Measurements from ENCODE around the gene LIX1. TPM values are rescaled to one million over a fixed set of nuclear protein-coding genes. Genes with fewer than 3 reads are reported as not detected.
"Not testable (repeated sequence)": the region's sequence is repeated elsewhere in the genome, so short reads cannot be mapped to it uniquely, and the experiment has no call there.

LIX1 gene
- total RNA-seq, 1 donor from 2014 or later = not detected

GRCh38 chr5:97089149-97089801 lies 53.1 kb downstream of the LIX1 start:
- H3K4me1 ChIP-seq = no peaks in the 10 kb centered on the region
- intact Hi-C loops (cut with DNase I) = no loop called here
- no peaks in the 10 kb centered on the region for H3K36me3 ChIP-seq
- no peak for DNase-seq (ENCODE audit: low spot score in 2 of 2)
- no peak overlapping the region for H3K27ac ChIP-seq
- no peaks in the 10 kb centered on the region for H3K27me3 ChIP-seq
- no peak for TF ChIP-seq CTCF (IDR thresholded peaks at IDR 0.05)
- no peak overlapping the region for H3K4me3 ChIP-seq
- no peaks in the 10 kb centered on the region for H3K9me3 ChIP-seq

- Histone ChIP-seq H3K4me3 (no peak overlapping the region), H3K27ac (no peak overlapping the region), H3K9me3 (no peaks in the 10 kb centered on the region), H3K27me3 (no peaks in the 10 kb centered on the region), H3K36me3 (no peaks in the 10 kb centered on the region), H3K4me1 (no peaks in the 10 kb centered on the region)
- intact Hi-C loops (cut with DNase I) = no loop called here
- no peak for TF ChIP-seq CTCF (IDR thresholded peaks at IDR 0.05)
- DNase-seq (ENCODE audit: low spot score in 2 of 2) = no peak
Measured at GRCh38 chr5:97088774-97089148, 53.6 kb downstream of the LIX1 start.

- Histone ChIP-seq H3K9me3 (no peaks in the 10 kb centered on the region), H3K27ac (no peak overlapping the region), H3K27me3 (no peaks in the 10 kb centered on the region), H3K4me1 (no peaks in the 10 kb centered on the region), H3K36me3 (no peaks in the 10 kb centered on the region), H3K4me3 (no peak overlapping the region)
- no peak for DNase-seq (ENCODE audit: low spot score in 2 of 2)
- TF ChIP-seq CTCF (IDR thresholded peaks at IDR 0.05) = no peak
- intact Hi-C loops (cut with DNase I) = no loop called here
Measured at GRCh38 chr5:97087138-97087537, 55.3 kb downstream of the LIX1 start.

GRCh38 chr5:97085459-97086181 lies 56.8 kb downstream of the LIX1 start:
- intact Hi-C loops (cut with DNase I) = no loop called here
- H3K9me3 ChIP-seq = no peaks in the 10 kb centered on the region
- no peaks in the 10 kb centered on the region for H3K27me3 ChIP-seq
- no peak overlapping the region for H3K27ac ChIP-seq
- H3K4me1 ChIP-seq = no peaks in the 10 kb centered on the region
- H3K4me3 ChIP-seq = no peak overlapping the region
- H3K36me3 ChIP-seq = no peaks in the 10 kb centered on the region
- DNase-seq (ENCODE audit: low spot score in 2 of 2) = no peak
- no peak for TF ChIP-seq CTCF (IDR thresholded peaks at IDR 0.05)

GRCh38 chr5:97084782-97085458 lies 57.5 kb downstream of the LIX1 start:
- H3K36me3 ChIP-seq; DNase-seq (ENCODE audit: low spot score in 2 of 2); intact Hi-C loops (cut with DNase I); H3K4me1 ChIP-seq; H3K9me3 ChIP-seq; H3K4me3 ChIP-seq; H3K27me3 ChIP-seq; H3K27ac ChIP-seq: not testable (repeated sequence)

Data from ascending aorta (tissue), 2 donors.